ENCODE results near the gene WNT4. TPM values are rescaled to one million over a fixed set of nuclear protein-coding genes. Genes with fewer than 3 reads are reported as not detected.

WNT4 gene
- total RNA-seq, 1 experiment from 2014 or later, result 1.5 TPM

- no peak overlapping the region for H3K4me2 ChIP-seq (ENCODE audit: low read length)
- H3K9me2 ChIP-seq (ENCODE audit: insufficient read depth), result no peaks in the 10 kb centered on the region
- H3K9me3 ChIP-seq (ENCODE audit: control insufficient read depth in 1 of 2, insufficient read depth in 1 of 2, low read depth in 1 of 2, low read length in 2 of 2), result no peaks in the 10 kb centered on the region
- no peak for DNase-seq (ENCODE audit: low read depth, low spot score)
- H3K36me3 ChIP-seq (ENCODE audit: control insufficient read depth in 1 of 2, insufficient read depth in 2 of 2, low read length in 2 of 2), result no peaks in the 10 kb centered on the region
- 0 out of 2 replicates have a peak, but pooled peaks cover 8% of the 10 kb centered on the region for H3K27me3 ChIP-seq (ENCODE audit: insufficient read depth, low read length)
- ChIA-PET POLR2A (no interaction called here), CTCF (no interaction called here), RAD21 (ENCODE audit: low non-redundant PET in 1 of 2, low total read pairs in 2 of 2, uncharacterized antibody in 2 of 2, unreplicated experiment in 2 of 2) (no interaction called here)
- intact Hi-C loops (cut with micrococcal nuclease), result no loop called here
- no TSS peak for BruUV-seq (replicated peaks)
- H3K79me2 ChIP-seq (ENCODE audit: insufficient read depth, low read length), result no peaks in the 10 kb centered on the region
- H2AFZ ChIP-seq (ENCODE audit: low read depth, low read length, poor library complexity, severe bottlenecking), result no peak overlapping the region
- no peaks in the 10 kb centered on the region for H3K4me1 ChIP-seq (ENCODE audit: control insufficient read depth in 1 of 2, insufficient read depth in 2 of 2, low read length in 2 of 2)
- TF ChIP-seq FOSL1 (IDR thresholded peaks at IDR 0.05; ENCODE audit: low read depth) (no peak), MAX (IDR thresholded peaks at IDR 0.05) (no peak), ELF1 (IDR thresholded peaks at IDR 0.05; ENCODE audit: borderline replicate concordance, low read depth) (no peak), POLR2AphosphoS5 (IDR thresholded peaks at IDR 0.05; ENCODE audit: low read depth, low read length) (no peak), CEBPB (IDR thresholded peaks at IDR 0.05; ENCODE audit: low read depth) (no peak)
- H3K9ac ChIP-seq (ENCODE audit: low read length), result no peak overlapping the region
- H4K20me1 ChIP-seq (ENCODE audit: insufficient read depth), result no peaks in the 10 kb centered on the region
- no peak for ATAC-seq
- H3K27ac ChIP-seq (ENCODE audit: low read depth, low read length), result no peak overlapping the region
- H3K4me3 ChIP-seq (replicated peaks in 1 of 2; ENCODE audit: low read depth in 1 of 2, low read length in 2 of 2), result no peak overlapping the region
These were observed 43.4 kb upstream of the WNT4 start for GRCh38 chr1:22186311-22186710.

GRCh38 chr1:22184892-22185612, 42.2 kb upstream of the WNT4 start:
- no peaks in the 10 kb centered on the region for H3K36me3 ChIP-seq (ENCODE audit: control insufficient read depth in 1 of 2, insufficient read depth in 2 of 2, low read length in 2 of 2)
- no peak overlapping the region for H3K4me2 ChIP-seq (ENCODE audit: low read length)
- ChIA-PET CTCF (no interaction called here), POLR2A (no interaction called here), RAD21 (ENCODE audit: low non-redundant PET in 1 of 2, low total read pairs in 2 of 2, uncharacterized antibody in 2 of 2, unreplicated experiment in 2 of 2) (no interaction called here)
- peak; percentile 20; the same call in 1 of the 2 replicates for TF ChIP-seq CEBPB (IDR thresholded peaks at IDR 0.05; ENCODE audit: low read depth)
- TF ChIP-seq MAX (IDR thresholded peaks at IDR 0.05), result no peak
- H3K9ac ChIP-seq (ENCODE audit: low read length), result no peak overlapping the region
- no peaks in the 10 kb centered on the region for H3K4me1 ChIP-seq (ENCODE audit: control insufficient read depth in 1 of 2, insufficient read depth in 2 of 2, low read length in 2 of 2)
- H3K9me3 ChIP-seq (ENCODE audit: control insufficient read depth in 1 of 2, insufficient read depth in 1 of 2, low read depth in 1 of 2, low read length in 2 of 2), result no peaks in the 10 kb centered on the region
- DNase-seq (ENCODE audit: low read depth, low spot score) (no peak), ATAC-seq (no peak)
- no TSS peak for BruUV-seq (replicated peaks)
- H3K27me3 ChIP-seq (ENCODE audit: insufficient read depth, low read length), result 0 out of 2 replicates have a peak, but pooled peaks cover 8% of the 10 kb centered on the region
- no peak overlapping the region for H3K4me3 ChIP-seq (replicated peaks in 1 of 2; ENCODE audit: low read depth in 1 of 2, low read length in 2 of 2)
- H2AFZ ChIP-seq (ENCODE audit: low read depth, low read length, poor library complexity, severe bottlenecking), result no peak overlapping the region
- intact Hi-C loops (cut with micrococcal nuclease), result no loop called here
- no peak overlapping the region for H3K27ac ChIP-seq (ENCODE audit: low read depth, low read length)
- H4K20me1 ChIP-seq (ENCODE audit: insufficient read depth), result no peaks in the 10 kb centered on the region
- no peaks in the 10 kb centered on the region for H3K9me2 ChIP-seq (ENCODE audit: insufficient read depth)
- H3K79me2 ChIP-seq (ENCODE audit: insufficient read depth, low read length), result no peaks in the 10 kb centered on the region

Measured in HCT116 (cell line).